ENCODE data around the gene BARX2.

The BARX2 gene, protein sequence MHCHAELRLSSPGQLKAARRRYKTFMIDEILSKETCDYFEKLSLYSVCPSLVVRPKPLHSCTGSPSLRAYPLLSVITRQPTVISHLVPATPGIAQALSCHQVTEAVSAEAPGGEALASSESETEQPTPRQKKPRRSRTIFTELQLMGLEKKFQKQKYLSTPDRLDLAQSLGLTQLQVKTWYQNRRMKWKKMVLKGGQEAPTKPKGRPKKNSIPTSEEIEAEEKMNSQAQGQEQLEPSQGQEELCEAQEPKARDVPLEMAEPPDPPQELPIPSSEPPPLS

DNA sequence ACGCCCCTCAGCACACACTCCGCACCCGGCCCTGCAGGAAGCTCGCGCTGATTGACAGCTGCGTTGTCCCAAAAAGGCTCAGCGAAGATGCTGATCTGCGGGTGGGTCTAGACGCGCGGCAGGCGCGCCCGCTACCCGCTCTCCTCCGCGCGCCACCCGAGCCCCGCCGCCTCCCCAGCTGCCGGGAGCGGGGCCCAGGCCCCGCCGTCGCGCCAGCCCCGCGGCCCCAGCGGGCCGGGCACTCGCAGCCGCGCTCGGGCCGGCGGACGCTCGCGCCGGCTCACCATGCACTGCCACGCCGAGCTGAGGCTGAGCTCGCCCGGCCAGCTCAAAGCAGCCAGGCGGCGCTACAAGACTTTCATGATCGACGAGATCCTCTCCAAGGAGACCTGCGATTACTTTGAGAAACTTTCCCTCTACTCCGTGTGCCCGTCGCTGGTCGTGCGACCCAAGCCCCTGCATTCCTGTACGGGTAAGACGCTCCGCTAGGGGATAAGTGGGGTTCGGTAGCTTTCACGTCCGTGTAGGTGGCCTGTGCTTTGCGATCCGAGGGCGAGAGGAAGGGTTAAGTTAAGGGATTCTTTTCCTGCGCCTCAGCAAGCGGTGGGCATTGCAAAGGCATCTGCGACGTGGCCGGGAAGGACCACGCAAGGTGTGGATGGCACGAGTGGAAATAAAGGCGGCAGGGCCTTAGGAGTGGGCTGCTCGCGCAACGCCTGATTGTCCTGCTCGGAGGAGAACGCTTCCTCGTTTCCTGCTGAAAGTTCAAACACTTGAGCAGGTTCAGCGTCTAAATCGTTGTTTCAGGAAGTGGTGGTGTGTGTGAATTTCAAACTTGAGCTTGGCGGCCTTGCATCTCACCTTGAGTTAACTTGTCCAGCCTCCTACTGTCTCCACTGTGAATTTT, at the start of gene BARX2:
BARX2 (plus strand) TSS at position 98 of the 907 bp plus-strand sequence; CDS start at position 286, 188 bp downstream.
- TF ChIP-seq CTCF (IDR thresholded peaks at IDR 0.05) = peak; percentile 88

DNA sequence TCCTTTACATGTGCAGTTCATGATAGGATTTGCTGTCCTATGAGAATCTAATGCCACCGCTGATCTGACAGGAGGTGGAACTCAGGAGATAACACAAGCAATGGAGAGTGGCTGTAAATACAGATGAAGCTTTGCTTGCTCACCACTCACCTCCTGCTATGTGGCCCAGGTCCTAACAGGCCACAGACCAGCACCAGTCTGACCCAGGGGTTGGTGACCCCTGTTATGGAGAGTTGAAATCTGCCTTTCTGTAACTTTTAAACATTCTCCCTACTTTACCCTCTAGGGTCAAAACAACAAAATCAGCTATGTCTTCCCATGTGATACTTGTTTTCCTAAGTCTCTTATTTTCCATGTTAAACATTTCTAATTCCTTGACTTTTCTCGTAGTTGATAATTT, 48.7 kb upstream of the BARX2 start:
- TF ChIP-seq CTCF (IDR thresholded peaks at IDR 0.05) = no peak

GRCh38 chr11:129328756-129329155, 46.9 kb upstream of the BARX2 start:
- TF ChIP-seq CTCF (IDR thresholded peaks at IDR 0.05) = no peak

DNA sequence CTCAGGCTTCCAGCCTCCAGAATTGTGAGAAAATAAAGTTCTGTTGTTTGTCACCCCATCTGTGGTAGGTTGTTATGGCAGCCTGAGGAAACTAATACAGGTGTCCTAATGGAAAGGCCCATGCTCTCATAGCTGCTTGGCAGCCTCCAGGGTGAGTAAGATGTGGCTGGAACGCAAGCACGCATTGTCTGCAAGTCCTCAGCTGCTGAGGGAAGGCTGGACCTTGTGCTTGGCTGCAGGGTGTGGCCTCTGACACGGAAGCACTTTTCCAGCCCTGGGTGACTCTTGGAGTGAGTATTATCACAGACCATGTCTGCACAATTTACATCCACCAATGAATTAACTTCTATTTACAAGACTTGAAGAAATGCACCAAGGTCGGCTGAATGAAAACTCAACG, 44.4 kb upstream of the BARX2 start:
- no peak for TF ChIP-seq CTCF (IDR thresholded peaks at IDR 0.05)

GRCh38 chr11:129331871-129332274, 43.8 kb upstream of the BARX2 start:
- peak; percentile 91 for TF ChIP-seq CTCF (IDR thresholded peaks at IDR 0.05)

DNA sequence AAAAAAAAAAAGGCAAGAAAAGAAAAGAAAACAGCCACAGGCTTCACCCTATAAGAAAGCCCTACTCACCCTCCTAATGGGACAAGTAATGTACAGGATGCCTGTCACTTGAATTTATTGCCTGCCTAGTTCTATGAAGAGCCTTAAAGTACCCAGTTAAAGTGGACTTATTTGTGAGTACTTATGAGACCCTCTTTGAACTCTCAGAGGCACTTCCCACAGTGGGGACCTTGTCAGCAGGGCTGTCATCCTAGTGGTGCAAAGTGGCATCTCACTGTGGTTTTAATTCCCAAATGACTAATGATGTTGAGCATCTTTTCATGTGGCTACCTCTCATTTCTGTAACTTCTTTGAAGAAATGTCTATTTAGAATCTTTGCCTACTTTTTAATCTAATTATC, 41.8 kb upstream of the BARX2 start:
- no peak for TF ChIP-seq CTCF (IDR thresholded peaks at IDR 0.05)

- no peak for TF ChIP-seq CTCF (IDR thresholded peaks at IDR 0.05)
Measured at GRCh38 chr11:129346916-129347315, 28.7 kb upstream of the BARX2 start.

All from LNCAP (cell line).